Measurements from ENCODE around the gene CYFIP1.

DNA sequence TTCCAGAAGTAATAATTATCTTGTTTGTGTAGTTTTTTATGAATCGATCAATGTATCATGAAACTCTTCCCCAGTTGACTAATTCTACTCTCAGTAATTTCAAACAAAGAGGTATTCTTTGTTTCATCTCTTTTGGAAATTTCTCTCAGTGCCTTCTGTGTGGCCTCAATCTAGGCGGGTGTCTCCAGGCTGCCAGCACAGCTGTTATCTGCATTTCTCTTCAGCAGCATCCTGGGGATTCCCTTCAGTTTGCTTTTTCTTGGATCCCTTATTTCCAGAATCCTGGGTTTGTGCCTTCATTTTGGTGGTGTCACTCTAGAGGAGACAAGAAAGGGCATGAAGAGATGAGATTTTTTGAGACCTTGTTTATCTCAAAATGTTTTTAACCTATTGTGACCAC lies 119.0 kb downstream of the CYFIP1 start:
- TF ChIP-seq POLR2AphosphoS5 (IDR thresholded peaks at IDR 0.05; ENCODE audit: low read depth) (no peak), GABPA (IDR thresholded peaks at IDR 0.05; ENCODE audit: low read depth) (no peak), SPI1 (IDR thresholded peaks at IDR 0.05; ENCODE audit: borderline replicate concordance, low read depth) (no peak)
- TF ChIP-seq, protein P1, sequence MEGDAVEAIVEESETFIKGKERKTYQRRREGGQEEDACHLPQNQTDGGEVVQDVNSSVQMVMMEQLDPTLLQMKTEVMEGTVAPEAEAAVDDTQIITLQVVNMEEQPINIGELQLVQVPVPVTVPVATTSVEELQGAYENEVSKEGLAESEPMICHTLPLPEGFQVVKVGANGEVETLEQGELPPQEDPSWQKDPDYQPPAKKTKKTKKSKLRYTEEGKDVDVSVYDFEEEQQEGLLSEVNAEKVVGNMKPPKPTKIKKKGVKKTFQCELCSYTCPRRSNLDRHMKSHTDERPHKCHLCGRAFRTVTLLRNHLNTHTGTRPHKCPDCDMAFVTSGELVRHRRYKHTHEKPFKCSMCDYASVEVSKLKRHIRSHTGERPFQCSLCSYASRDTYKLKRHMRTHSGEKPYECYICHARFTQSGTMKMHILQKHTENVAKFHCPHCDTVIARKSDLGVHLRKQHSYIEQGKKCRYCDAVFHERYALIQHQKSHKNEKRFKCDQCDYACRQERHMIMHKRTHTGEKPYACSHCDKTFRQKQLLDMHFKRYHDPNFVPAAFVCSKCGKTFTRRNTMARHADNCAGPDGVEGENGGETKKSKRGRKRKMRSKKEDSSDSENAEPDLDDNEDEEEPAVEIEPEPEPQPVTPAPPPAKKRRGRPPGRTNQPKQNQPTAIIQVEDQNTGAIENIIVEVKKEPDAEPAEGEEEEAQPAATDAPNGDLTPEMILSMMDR (IDR thresholded peaks at IDR 0.05; ENCODE audit: insufficient read depth, low read length): no peak
- TF ChIP-seq, protein P2, sequence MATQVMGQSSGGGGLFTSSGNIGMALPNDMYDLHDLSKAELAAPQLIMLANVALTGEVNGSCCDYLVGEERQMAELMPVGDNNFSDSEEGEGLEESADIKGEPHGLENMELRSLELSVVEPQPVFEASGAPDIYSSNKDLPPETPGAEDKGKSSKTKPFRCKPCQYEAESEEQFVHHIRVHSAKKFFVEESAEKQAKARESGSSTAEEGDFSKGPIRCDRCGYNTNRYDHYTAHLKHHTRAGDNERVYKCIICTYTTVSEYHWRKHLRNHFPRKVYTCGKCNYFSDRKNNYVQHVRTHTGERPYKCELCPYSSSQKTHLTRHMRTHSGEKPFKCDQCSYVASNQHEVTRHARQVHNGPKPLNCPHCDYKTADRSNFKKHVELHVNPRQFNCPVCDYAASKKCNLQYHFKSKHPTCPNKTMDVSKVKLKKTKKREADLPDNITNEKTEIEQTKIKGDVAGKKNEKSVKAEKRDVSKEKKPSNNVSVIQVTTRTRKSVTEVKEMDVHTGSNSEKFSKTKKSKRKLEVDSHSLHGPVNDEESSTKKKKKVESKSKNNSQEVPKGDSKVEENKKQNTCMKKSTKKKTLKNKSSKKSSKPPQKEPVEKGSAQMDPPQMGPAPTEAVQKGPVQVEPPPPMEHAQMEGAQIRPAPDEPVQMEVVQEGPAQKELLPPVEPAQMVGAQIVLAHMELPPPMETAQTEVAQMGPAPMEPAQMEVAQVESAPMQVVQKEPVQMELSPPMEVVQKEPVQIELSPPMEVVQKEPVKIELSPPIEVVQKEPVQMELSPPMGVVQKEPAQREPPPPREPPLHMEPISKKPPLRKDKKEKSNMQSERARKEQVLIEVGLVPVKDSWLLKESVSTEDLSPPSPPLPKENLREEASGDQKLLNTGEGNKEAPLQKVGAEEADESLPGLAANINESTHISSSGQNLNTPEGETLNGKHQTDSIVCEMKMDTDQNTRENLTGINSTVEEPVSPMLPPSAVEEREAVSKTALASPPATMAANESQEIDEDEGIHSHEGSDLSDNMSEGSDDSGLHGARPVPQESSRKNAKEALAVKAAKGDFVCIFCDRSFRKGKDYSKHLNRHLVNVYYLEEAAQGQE (IDR thresholded peaks at IDR 0.05; ENCODE audit: insufficient replicate concordance, low read depth): no peak

Data from HL-60 (cell line).